Cerebellar nuclear complex (tissue), 1 donor: ENCODE results near the gene NUP35.

Experiments
- DNase-seq, 2 experiments: peaks; one replicate each; lab custom pipeline; 2025; lab: John Stamatoyannopoulos, UW

The NUP35 gene

DNA sequence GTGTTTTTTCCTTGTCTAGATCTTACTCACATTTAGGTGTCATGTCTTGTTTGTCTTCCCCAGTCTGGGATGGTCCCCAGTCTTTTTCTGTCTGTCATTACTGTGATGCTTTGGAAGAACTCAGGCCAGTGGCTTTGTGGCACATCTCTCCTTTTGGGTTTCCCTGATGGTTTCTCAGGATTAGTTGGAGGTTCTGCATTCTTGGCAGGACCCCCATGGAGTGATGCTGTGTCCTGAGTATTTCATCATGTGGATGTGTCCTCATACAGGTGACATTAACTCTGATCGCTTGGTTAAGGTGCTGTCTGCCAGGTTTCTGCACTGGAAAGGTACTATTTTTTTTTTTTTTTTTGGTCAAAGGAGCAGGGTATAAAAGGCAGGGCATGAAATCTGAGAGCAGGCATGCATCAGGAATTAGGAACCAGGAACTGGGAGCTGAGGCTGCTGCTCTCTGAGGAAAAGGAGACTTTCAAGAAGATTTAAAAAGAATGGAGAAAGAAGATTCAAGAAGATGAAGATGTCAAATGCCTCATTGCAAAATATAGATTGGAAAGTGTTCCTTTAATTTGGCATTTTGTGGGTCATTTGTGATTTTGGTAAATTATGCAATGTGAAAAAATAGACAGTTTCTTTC, 85.3 kb downstream of the NUP35 start:
- no peak for DNase-seq
